ENCODE data around the gene SEC63.
"Not testable (repeated sequence)": the region's sequence is repeated elsewhere in the genome, so short reads cannot be mapped to it uniquely, and the experiment has no call there.

The SEC63 gene

GRCh38 chr6:107957909-107958688, at the start of gene SEC63:
SEC63 (minus strand) TSS chr6:107958208; CDS start chr6:107958009, 199 bp downstream.
- DNase-seq: peak; percentile 68

- no peak for DNase-seq
These were observed 48.0 kb upstream of the SEC63 start for GRCh38 chr6:108005961-108006360.

GRCh38 chr6:108004861-108005260, 46.9 kb upstream of the SEC63 start:
- DNase-seq: no peak

GRCh38 chr6:108002365-108003221, 44.6 kb upstream of the SEC63 start:
- peak; percentile 56 for DNase-seq

GRCh38 chr6:108001696-108002231, 43.8 kb upstream of the SEC63 start:
- DNase-seq: no peak

GRCh38 chr6:108000259-108000658, 42.3 kb upstream of the SEC63 start:
- DNase-seq: not testable (repeated sequence)

- DNase-seq: no peak
These were observed 41.3 kb upstream of the SEC63 start for GRCh38 chr6:107999341-107999740.

- no peak for DNase-seq
These were observed 34.0 kb upstream of the SEC63 start for GRCh38 chr6:107991772-107992550.

- no peak for DNase-seq
These were observed 33.1 kb upstream of the SEC63 start for GRCh38 chr6:107991061-107991460.

GRCh38 chr6:107990587-107990986, 32.6 kb upstream of the SEC63 start:
- not testable (repeated sequence) for DNase-seq

GRCh38 chr6:107989166-107990094, 31.4 kb upstream of the SEC63 start:
- no peak for DNase-seq

- DNase-seq: no peak
These were observed 30.6 kb upstream of the SEC63 start for GRCh38 chr6:107988570-107988969.

- DNase-seq: no peak
These were observed 29.8 kb upstream of the SEC63 start for GRCh38 chr6:107987805-107988204.

- no peak for DNase-seq
These were observed 27.7 kb upstream of the SEC63 start for GRCh38 chr6:107985701-107986100.

GRCh38 chr6:107983811-107984210, 25.8 kb upstream of the SEC63 start:
- DNase-seq: no peak

GRCh38 chr6:107982486-107982885, 24.5 kb upstream of the SEC63 start:
- peak; percentile 98 for DNase-seq

- DNase-seq: no peak
These were observed 23.7 kb upstream of the SEC63 start for GRCh38 chr6:107981695-107982094.

GRCh38 chr6:107977283-107977682, 19.3 kb upstream of the SEC63 start:
- DNase-seq: peak; percentile 18

- DNase-seq: peak; percentile 8
These were observed 18.3 kb upstream of the SEC63 start for GRCh38 chr6:107976155-107976783.

- no peak for DNase-seq
These were observed 15.6 kb upstream of the SEC63 start for GRCh38 chr6:107973594-107973993.

GRCh38 chr6:107972413-107973096, 14.5 kb upstream of the SEC63 start:
- DNase-seq: no peak
